Ishikawa (cell line): Measurements from ENCODE around the gene UBALD1.

Experiments
- CEBPB ChIP-seq: IDR thresholded peaks from 2 replicates; pipeline ENCODE4 v1.6.1; 2012
- CREB1 ChIP-seq: IDR thresholded peaks from 2 replicates; pipeline ENCODE4 v1.6.1; 2012; ENCODE audit warnings: low read depth
- EGR1 ChIP-seq: IDR thresholded peaks from 2 replicates; pipeline ENCODE4 v1.6.1; 2012
- EP300 ChIP-seq: IDR thresholded peaks from 2 replicates; pipeline ENCODE4 v1.6.1; 2012; ENCODE audit warnings: borderline replicate concordance
- FOXM1 ChIP-seq: IDR thresholded peaks from 2 replicates; pipeline ENCODE4 v1.6.1; 2012; ENCODE audit warnings: low read depth, borderline replicate concordance
- MAX ChIP-seq: IDR thresholded peaks from 2 replicates; pipeline ENCODE4 v1.6.1; 2012
- NFIC ChIP-seq: IDR thresholded peaks from 2 replicates; pipeline ENCODE4 v1.6.1; 2012
- RAD21 ChIP-seq: IDR thresholded peaks from 2 replicates; pipeline ENCODE4 v1.6.1; 2012; ENCODE audit warnings: low read depth
- REST ChIP-seq: IDR thresholded peaks from 2 replicates; pipeline ENCODE4 v1.6.1; 2012; ENCODE audit warnings: low read depth, mild to moderate bottlenecking
- TAF1 ChIP-seq: IDR thresholded peaks from 2 replicates; pipeline ENCODE4 v1.6.1; 2012; ENCODE audit warnings: low read depth, mild to moderate bottlenecking
- TCF12 ChIP-seq: IDR thresholded peaks from 2 replicates; pipeline ENCODE4 v1.6.1; 2012; ENCODE audit warnings: low read depth
- TEAD4 ChIP-seq: IDR thresholded peaks from 2 replicates; pipeline ENCODE4 v1.6.1; 2012
- USF1 ChIP-seq: IDR thresholded peaks from 2 replicates; pipeline ENCODE4 v1.6.1; 2012
- YY1 ChIP-seq: IDR thresholded peaks from 2 replicates; pipeline ENCODE4 v1.6.1; 2012; ENCODE audit warnings: low read depth
- ZBTB7A ChIP-seq: IDR thresholded peaks from 2 replicates; pipeline ENCODE4 v1.6.1; 2012; ENCODE audit warnings: low read depth

UBALD1 gene

GRCh38 chr16:4570688-4571321, 43.9 kb downstream of the UBALD1 start:
- TF ChIP-seq TCF12 (no peak), CEBPB (no peak), FOXM1 (no peak), EP300 (no peak), TEAD4 (no peak), NFIC (no peak), TAF1 (no peak), MAX (no peak), EGR1 (no peak), REST (no peak), YY1 (no peak), RAD21 (no peak), USF1 (no peak), CREB1 (no peak), ZBTB7A (no peak)

- TF ChIP-seq RAD21 (no peak), EGR1 (no peak), TCF12 (no peak), FOXM1 (no peak), EP300 (no peak), TAF1 (no peak), MAX (no peak), REST (no peak), CREB1 (no peak), CEBPB (no peak), NFIC (no peak), TEAD4 (no peak)
These were observed 44.6 kb downstream of the UBALD1 start for GRCh38 chr16:4570086-4570485.

- TF ChIP-seq CEBPB (no peak), RAD21 (no peak), REST (no peak), TEAD4 (no peak), EGR1 (no peak)
These were observed 48.5 kb downstream of the UBALD1 start for GRCh38 chr16:4566144-4566543.

GRCh38 chr16:4564661-4565267, 49.9 kb downstream of the UBALD1 start:
- no peak for TF ChIP-seq RAD21
- no peak for TF ChIP-seq ZBTB7A
- TF ChIP-seq CREB1, result no peak
- TF ChIP-seq EGR1, result no peak
- no peak for TF ChIP-seq TCF12
- TF ChIP-seq EP300, result no peak
- no peak for TF ChIP-seq MAX
- TF ChIP-seq TEAD4, result no peak
- no peak for TF ChIP-seq TAF1
- no peak for TF ChIP-seq YY1
- TF ChIP-seq REST, result no peak
- TF ChIP-seq USF1, result no peak
- TF ChIP-seq CEBPB, result no peak
- no peak for TF ChIP-seq NFIC
- TF ChIP-seq FOXM1, result no peak
